ENCODE measurements around the gene TAP2.

Gene TAP2

GRCh38 chr6:32854376-32855178 is 16.0 kb upstream of the TAP2 start:
- no peak for DNase-seq (ENCODE audit: low read depth, low spot score)

- DNase-seq (ENCODE audit: low read depth, low spot score) = peak; percentile 79
Observed at GRCh38 chr6:32853541-32854375, 15.2 kb upstream of the TAP2 start, which contains the start of the genes PSMB9 and TAP1. TSS of gene PSMB9 (plus strand) at chr6:32854192. CDS start at chr6:32854230, 38 bp downstream. TSS of gene TAP1 (minus strand) at chr6:32853704. CDS start at chr6:32853636, 68 bp downstream.

GRCh38 chr6:32852844-32853540 is 14.5 kb upstream of the TAP2 start:
- DNase-seq (ENCODE audit: low read depth, low spot score) = peak; percentile 21

GRCh38 chr6:32852018-32852843 is 13.7 kb upstream of the TAP2 start:
- DNase-seq (ENCODE audit: low read depth, low spot score) = no peak

- DNase-seq (ENCODE audit: low read depth, low spot score) = no peak
Observed at GRCh38 chr6:32851025-32851424, 12.5 kb upstream of the TAP2 start.

- no peak for DNase-seq (ENCODE audit: low read depth, low spot score)
Observed at GRCh38 chr6:32849126-32849525, 10.6 kb upstream of the TAP2 start.

- no peak for DNase-seq (ENCODE audit: low read depth, low spot score)
Observed at GRCh38 chr6:32847795-32848194, 9.3 kb upstream of the TAP2 start.

- no peak for DNase-seq (ENCODE audit: low read depth, low spot score)
Observed at GRCh38 chr6:32847004-32847403, 8.5 kb upstream of the TAP2 start.

GRCh38 chr6:32845384-32845884 is 6.9 kb upstream of the TAP2 start:
- no peak for DNase-seq (ENCODE audit: low read depth, low spot score)

- no peak for DNase-seq (ENCODE audit: low read depth, low spot score)
Observed at GRCh38 chr6:32844839-32845383, 6.4 kb upstream of the TAP2 start.

GRCh38 chr6:32843979-32844838 is 5.7 kb upstream of the TAP2 start, which contains the start of gene PSMB8:
TSS of gene PSMB8 (minus strand) at chr6:32844047. CDS start at chr6:32843996, 51 bp downstream.
- peak; percentile 63 for DNase-seq (ENCODE audit: low read depth, low spot score)

GRCh38 chr6:32843331-32843978 is 4.9 kb upstream of the TAP2 start:
- no peak for DNase-seq (ENCODE audit: low read depth, low spot score)

GRCh38 chr6:32842690-32843089 is 4.2 kb upstream of the TAP2 start:
- DNase-seq (ENCODE audit: low read depth, low spot score) = no peak

GRCh38 chr6:32842021-32842650 is 3.6 kb upstream of the TAP2 start:
- DNase-seq (ENCODE audit: low read depth, low spot score) = no peak

GRCh38 chr6:32840604-32841246 is 2.2 kb upstream of the TAP2 start:
- no peak for DNase-seq (ENCODE audit: low read depth, low spot score)

GRCh38 chr6:32839356-32839755 is 817 bp upstream of the TAP2 start:
- no peak for DNase-seq (ENCODE audit: low read depth, low spot score)

GRCh38 chr6:32837651-32838113 is 857 bp downstream of the TAP2 start:
- DNase-seq (ENCODE audit: low read depth, low spot score) = no peak

GRCh38 chr6:32836873-32837272 is 1.7 kb downstream of the TAP2 start:
- no peak for DNase-seq (ENCODE audit: low read depth, low spot score)

Measured in brain pericyte (primary cell).